Measurements from ENCODE around the gene THYN1.

THYN1 gene

DNA sequence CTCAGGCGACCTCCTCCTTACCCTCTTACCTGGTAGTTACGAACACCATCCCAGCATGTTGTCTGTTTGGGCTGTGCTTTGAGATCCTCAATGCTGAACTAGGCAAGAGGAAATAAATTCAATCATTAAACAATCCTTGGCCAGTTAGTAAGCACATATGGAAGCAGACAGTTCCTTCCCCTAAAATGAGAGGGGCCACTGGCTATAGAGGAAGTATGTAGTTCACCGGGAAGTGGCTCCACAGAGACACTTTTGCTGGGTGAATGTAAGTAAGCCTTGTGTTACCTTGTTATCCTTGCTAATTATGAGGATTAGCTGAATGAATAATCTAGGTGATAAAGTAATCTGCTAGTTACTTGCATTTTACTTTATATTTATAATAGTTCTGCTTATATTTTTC, 2.9 kb downstream of the THYN1 start:
- Histone ChIP-seq H3K79me2 (ENCODE audit: insufficient read depth, low read length) (no peaks in the 10 kb centered on the region), H2AFZ (ENCODE audit: low read depth, low read length, severe bottlenecking) (no peak overlapping the region), H4K20me1 (ENCODE audit: low read depth, low read length) (no peaks in the 10 kb centered on the region), H3K9ac (ENCODE audit: low read length) (no peak overlapping the region), H3K4me2 (ENCODE audit: low read depth, low read length, poor library complexity, severe bottlenecking) (no peak overlapping the region), H3F3A (ENCODE audit: insufficient read depth) (no peaks in the 10 kb centered on the region), H3K27ac (ENCODE audit: low read depth, low read length) (no peak overlapping the region), H3K36me3 (ENCODE audit: low read length) (no peaks in the 10 kb centered on the region), H3K9me3 (ENCODE audit: insufficient read depth, low read length) (no peaks in the 10 kb centered on the region), H3K27me3 (ENCODE audit: low read length) (no peaks in the 10 kb centered on the region), H3K4me3 (ENCODE audit: insufficient read depth, low read length, poor library complexity, severe bottlenecking) (no peak overlapping the region), H3K9me2 (replicated peaks; ENCODE audit: insufficient read depth, low read length) (no peaks in the 10 kb centered on the region)
- TF ChIP-seq EZH2phosphoT487 (conservative IDR thresholded peaks at IDR 0.05; ENCODE audit: low read length), result no peak
- TF ChIP-seq, protein P1, sequence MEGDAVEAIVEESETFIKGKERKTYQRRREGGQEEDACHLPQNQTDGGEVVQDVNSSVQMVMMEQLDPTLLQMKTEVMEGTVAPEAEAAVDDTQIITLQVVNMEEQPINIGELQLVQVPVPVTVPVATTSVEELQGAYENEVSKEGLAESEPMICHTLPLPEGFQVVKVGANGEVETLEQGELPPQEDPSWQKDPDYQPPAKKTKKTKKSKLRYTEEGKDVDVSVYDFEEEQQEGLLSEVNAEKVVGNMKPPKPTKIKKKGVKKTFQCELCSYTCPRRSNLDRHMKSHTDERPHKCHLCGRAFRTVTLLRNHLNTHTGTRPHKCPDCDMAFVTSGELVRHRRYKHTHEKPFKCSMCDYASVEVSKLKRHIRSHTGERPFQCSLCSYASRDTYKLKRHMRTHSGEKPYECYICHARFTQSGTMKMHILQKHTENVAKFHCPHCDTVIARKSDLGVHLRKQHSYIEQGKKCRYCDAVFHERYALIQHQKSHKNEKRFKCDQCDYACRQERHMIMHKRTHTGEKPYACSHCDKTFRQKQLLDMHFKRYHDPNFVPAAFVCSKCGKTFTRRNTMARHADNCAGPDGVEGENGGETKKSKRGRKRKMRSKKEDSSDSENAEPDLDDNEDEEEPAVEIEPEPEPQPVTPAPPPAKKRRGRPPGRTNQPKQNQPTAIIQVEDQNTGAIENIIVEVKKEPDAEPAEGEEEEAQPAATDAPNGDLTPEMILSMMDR (IDR thresholded peaks at IDR 0.05; ENCODE audit: insufficient read depth, low read length, poor library complexity, severe bottlenecking), result no peak

DNA sequence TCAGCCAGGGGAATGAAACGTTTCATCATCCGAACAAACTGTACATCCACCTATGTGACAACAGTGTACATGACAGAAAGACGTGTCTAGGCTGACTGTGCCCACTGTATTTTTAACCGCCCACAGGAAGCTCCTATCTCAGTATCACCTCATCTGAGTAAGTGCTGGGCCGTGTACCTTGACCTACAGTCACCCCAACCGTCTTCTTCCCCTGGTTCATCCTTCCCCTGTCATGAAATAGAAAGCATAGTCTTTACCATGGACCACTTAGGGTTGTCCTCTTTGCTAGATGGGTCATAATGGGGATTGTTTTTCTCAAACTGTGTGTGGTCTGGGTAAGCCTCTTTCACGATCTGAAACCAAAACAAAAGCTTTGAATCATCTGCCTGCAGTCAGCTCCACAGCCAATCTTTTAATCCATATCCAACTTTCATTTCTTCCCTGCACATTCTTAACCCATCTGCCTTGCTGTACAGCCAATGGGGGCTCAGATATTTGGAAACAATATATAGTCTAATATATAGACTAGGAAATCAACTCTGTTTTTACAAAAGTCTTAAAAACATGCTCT, 4.2 kb downstream of the THYN1 start:
- Histone ChIP-seq H3K79me2 (ENCODE audit: insufficient read depth, low read length) (no peaks in the 10 kb centered on the region), H4K20me1 (ENCODE audit: low read depth, low read length) (no peaks in the 10 kb centered on the region), H3K4me3 (ENCODE audit: insufficient read depth, low read length, poor library complexity, severe bottlenecking) (no peak overlapping the region), H3K4me2 (ENCODE audit: low read depth, low read length, poor library complexity, severe bottlenecking) (no peak overlapping the region), H2AFZ (ENCODE audit: low read depth, low read length, severe bottlenecking) (no peak overlapping the region), H3F3A (ENCODE audit: insufficient read depth) (no peaks in the 10 kb centered on the region), H3K36me3 (ENCODE audit: low read length) (no peaks in the 10 kb centered on the region), H3K9me2 (replicated peaks; ENCODE audit: insufficient read depth, low read length) (no peaks in the 10 kb centered on the region), H3K9me3 (ENCODE audit: insufficient read depth, low read length) (no peaks in the 10 kb centered on the region), H3K9ac (ENCODE audit: low read length) (no peak overlapping the region), H3K27ac (ENCODE audit: low read depth, low read length) (no peak overlapping the region), H3K27me3 (ENCODE audit: low read length) (no peaks in the 10 kb centered on the region)
- TF ChIP-seq, protein P1 (IDR thresholded peaks at IDR 0.05; ENCODE audit: insufficient read depth, low read length, poor library complexity, severe bottlenecking), result no peak
- no peak for TF ChIP-seq EZH2phosphoT487 (conservative IDR thresholded peaks at IDR 0.05; ENCODE audit: low read length)

- Histone ChIP-seq H3K36me3 (ENCODE audit: low read length) (no peaks in the 10 kb centered on the region), H3K4me2 (ENCODE audit: low read depth, low read length, poor library complexity, severe bottlenecking) (no peak overlapping the region), H4K20me1 (ENCODE audit: low read depth, low read length) (no peaks in the 10 kb centered on the region), H3K27ac (ENCODE audit: low read depth, low read length) (no peak overlapping the region), H3K9ac (ENCODE audit: low read length) (no peak overlapping the region), H3K4me3 (ENCODE audit: insufficient read depth, low read length, poor library complexity, severe bottlenecking) (no peak overlapping the region), H2AFZ (ENCODE audit: low read depth, low read length, severe bottlenecking) (no peak overlapping the region), H3F3A (ENCODE audit: insufficient read depth) (no peaks in the 10 kb centered on the region), H3K9me3 (ENCODE audit: insufficient read depth, low read length) (no peaks in the 10 kb centered on the region), H3K9me2 (replicated peaks; ENCODE audit: insufficient read depth, low read length) (no peaks in the 10 kb centered on the region), H3K79me2 (ENCODE audit: insufficient read depth, low read length) (no peaks in the 10 kb centered on the region), H3K27me3 (ENCODE audit: low read length) (no peaks in the 10 kb centered on the region)
- TF ChIP-seq EZH2phosphoT487 (conservative IDR thresholded peaks at IDR 0.05; ENCODE audit: low read length), result no peak
- TF ChIP-seq, protein P1 (IDR thresholded peaks at IDR 0.05; ENCODE audit: insufficient read depth, low read length, poor library complexity, severe bottlenecking), result no peak
These were observed 6.5 kb downstream of the THYN1 start for GRCh38 chr11:134246678-134247077.

Data from SU-DHL-6 (cell line).